ENCODE results near the gene REEP6. TPM values are rescaled to one million over a fixed set of nuclear protein-coding genes. Genes with fewer than 3 reads are reported as not detected.

Gene REEP6
- 4.1 and 7.4 TPM in 2 replicates for total RNA-seq (2014; rRNA removed; shearing (Covaris generic); ENCODE audit: low replicate concordance)

GRCh38 chr19:1491114-1491848, at the start of gene REEP6:
REEP6 (plus strand) TSS chr19:1491181; CDS start chr19:1491270, 89 bp downstream.
- no peak for DNase-seq (ENCODE audit: low read depth)
- in situ Hi-C loops (cut with HindIII; ENCODE audit: low pct_unique_long_range_greater_than_20kb, low sequenced_read_pairs): no loop called here

GRCh38 chr19:1441677-1442438, 49.1 kb upstream of the REEP6 start:
- DNase-seq (ENCODE audit: low read depth): no peak
- in situ Hi-C loops (cut with HindIII; ENCODE audit: low pct_unique_long_range_greater_than_20kb, low sequenced_read_pairs): no loop called here

- in situ Hi-C loops (cut with HindIII; ENCODE audit: low pct_unique_long_range_greater_than_20kb, low sequenced_read_pairs): no loop called here
- peak; percentile 52 for DNase-seq (ENCODE audit: low read depth)
These were observed 45.6 kb upstream of the REEP6 start for GRCh38 chr19:1445185-1445931.

- in situ Hi-C loops (cut with HindIII; ENCODE audit: low pct_unique_long_range_greater_than_20kb, low sequenced_read_pairs): no loop called here
- no peak for DNase-seq (ENCODE audit: low read depth)
These were observed 44.9 kb upstream of the REEP6 start for GRCh38 chr19:1445932-1446712.

- in situ Hi-C loops (cut with HindIII; ENCODE audit: low pct_unique_long_range_greater_than_20kb, low sequenced_read_pairs): no loop called here
- DNase-seq (ENCODE audit: low read depth): no peak
These were observed 44.1 kb upstream of the REEP6 start for GRCh38 chr19:1446713-1447481.

GRCh38 chr19:1447504-1447903, 43.5 kb upstream of the REEP6 start:
- no peak for DNase-seq (ENCODE audit: low read depth)
- in situ Hi-C loops (cut with HindIII; ENCODE audit: low pct_unique_long_range_greater_than_20kb, low sequenced_read_pairs): no loop called here

GRCh38 chr19:1447944-1448343, 43.0 kb upstream of the REEP6 start:
- in situ Hi-C loops (cut with HindIII; ENCODE audit: low pct_unique_long_range_greater_than_20kb, low sequenced_read_pairs): no loop called here
- DNase-seq (ENCODE audit: low read depth): no peak

- DNase-seq (ENCODE audit: low read depth): no peak
- in situ Hi-C loops (cut with HindIII; ENCODE audit: low pct_unique_long_range_greater_than_20kb, low sequenced_read_pairs): no loop called here
These were observed 41.2 kb upstream of the REEP6 start, which contains the start of gene APC2 for GRCh38 chr19:1449467-1450442. APC2 (plus strand) TSS chr19:1450121; CDS start chr19:1453002, 2,881 bp downstream.

- in situ Hi-C loops (cut with HindIII; ENCODE audit: low pct_unique_long_range_greater_than_20kb, low sequenced_read_pairs): no loop called here
- no peak for DNase-seq (ENCODE audit: low read depth)
These were observed 39.9 kb upstream of the REEP6 start for GRCh38 chr19:1450735-1451731.

- in situ Hi-C loops (cut with HindIII; ENCODE audit: low pct_unique_long_range_greater_than_20kb, low sequenced_read_pairs): no loop called here
- no peak for DNase-seq (ENCODE audit: low read depth)
These were observed 38.8 kb upstream of the REEP6 start for GRCh38 chr19:1451916-1452801.

- no peak for DNase-seq (ENCODE audit: low read depth)
- in situ Hi-C loops (cut with HindIII; ENCODE audit: low pct_unique_long_range_greater_than_20kb, low sequenced_read_pairs): no loop called here
These were observed 38.0 kb upstream of the REEP6 start for GRCh38 chr19:1452802-1453524.

- in situ Hi-C loops (cut with HindIII; ENCODE audit: low pct_unique_long_range_greater_than_20kb, low sequenced_read_pairs): no loop called here
- DNase-seq (ENCODE audit: low read depth): no peak
These were observed 37.2 kb upstream of the REEP6 start for GRCh38 chr19:1453525-1454364.

GRCh38 chr19:1455002-1455335, 36.0 kb upstream of the REEP6 start:
- in situ Hi-C loops (cut with HindIII; ENCODE audit: low pct_unique_long_range_greater_than_20kb, low sequenced_read_pairs): no loop called here
- no peak for DNase-seq (ENCODE audit: low read depth)

Data from Caki2 (cell line).